ENCODE results near the gene HAND1. TPM values are rescaled to one million over a fixed set of nuclear protein-coding genes. Genes with fewer than 3 reads are reported as not detected.
"Not testable (repeated sequence)": the region's sequence is repeated elsewhere in the genome, so short reads cannot be mapped to it uniquely, and the experiment has no call there.

Gene HAND1
- total RNA-seq, 2 experiments from 2014 or later, result not detected

GRCh38 chr5:154515488-154515887 is 37.5 kb upstream of the HAND1 start:
- Mint-ChIP-seq H3K4me1 (peaks cover 12% of the 10 kb centered on the region), H3K27me3 (peaks cover 28% of the 10 kb centered on the region)
- ATAC-seq (ENCODE audit: low read depth); H3K4me3 Mint-ChIP-seq; DNase-seq; H3K27ac Mint-ChIP-seq; H3K36me3 Mint-ChIP-seq; H3K9me3 Mint-ChIP-seq; POLR2A ChIA-PET: not testable (repeated sequence)

DNA sequence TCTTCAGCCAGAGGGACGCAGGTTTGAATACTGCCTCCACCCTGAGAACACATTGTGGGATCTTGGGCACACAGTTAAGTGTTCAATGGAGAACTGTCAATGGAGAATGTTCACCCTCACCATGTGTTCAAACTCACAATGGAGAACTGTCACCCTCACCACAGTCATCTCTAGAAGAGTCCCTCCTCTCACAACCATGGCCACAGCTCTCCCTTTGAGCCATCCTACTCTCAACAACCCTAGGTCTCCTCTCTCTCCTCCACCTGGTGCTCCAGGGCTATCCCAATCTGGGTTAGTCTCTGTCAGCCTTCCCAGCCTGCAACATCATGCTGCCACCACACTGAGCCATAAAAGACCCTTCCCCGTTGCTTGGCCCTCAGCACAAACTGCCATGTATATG is 36.3 kb upstream of the HAND1 start:
- Mint-ChIP-seq H3K4me3 (no peak overlapping the region), H3K27me3 (peaks cover 25% of the 10 kb centered on the region), H3K36me3 (no peaks in the 10 kb centered on the region), H3K9me3 (no peaks in the 10 kb centered on the region), H3K4me1 (peaks cover 12% of the 10 kb centered on the region), H3K27ac (no peak overlapping the region)
- DNase-seq, result no peak
- ATAC-seq (ENCODE audit: low read depth), result no peak
- POLR2A ChIA-PET, result no interaction called here

- POLR2A ChIA-PET, result no interaction called here
- H3K27ac Mint-ChIP-seq, result no peak overlapping the region
- H3K4me3 Mint-ChIP-seq, result peak overlapping the region; percentile 33
- H3K36me3 Mint-ChIP-seq, result no peaks in the 10 kb centered on the region
- H3K4me1 Mint-ChIP-seq, result peaks cover 12% of the 10 kb centered on the region
- no peak for ATAC-seq (ENCODE audit: low read depth)
- DNase-seq, result no peak
- H3K9me3 Mint-ChIP-seq, result no peaks in the 10 kb centered on the region
- H3K27me3 Mint-ChIP-seq, result peaks cover 27% of the 10 kb centered on the region
Measured at GRCh38 chr5:154513669-154514084, 35.6 kb upstream of the HAND1 start.

DNA sequence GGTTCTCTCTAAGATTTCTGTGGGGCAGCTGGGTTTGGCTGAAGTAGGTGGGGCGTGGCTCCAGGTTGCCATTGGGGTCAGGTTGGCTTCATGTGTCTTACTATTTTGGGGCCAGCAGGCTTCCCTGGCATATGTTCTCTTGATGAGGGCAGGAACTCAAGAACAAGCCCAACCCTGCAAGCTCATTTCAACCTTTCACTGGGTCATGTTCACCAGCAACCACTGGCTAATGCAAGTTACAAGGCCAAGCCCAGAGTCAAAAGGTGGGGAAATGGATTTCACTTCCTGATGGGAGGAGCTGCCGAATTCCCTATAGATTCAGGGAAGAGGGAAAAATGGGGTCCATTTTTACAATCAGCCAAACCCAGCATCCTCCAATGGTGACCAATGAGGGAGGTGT is 34.0 kb upstream of the HAND1 start:
- no peaks in the 10 kb centered on the region for H3K9me3 Mint-ChIP-seq
- no peak for DNase-seq
- no peak for ATAC-seq (ENCODE audit: low read depth)
- no peak overlapping the region for H3K4me3 Mint-ChIP-seq
- POLR2A ChIA-PET, result no interaction called here
- H3K27ac Mint-ChIP-seq, result no peak overlapping the region
- no peaks in the 10 kb centered on the region for H3K36me3 Mint-ChIP-seq
- peaks cover 17% of the 10 kb centered on the region for H3K4me1 Mint-ChIP-seq
- peaks cover 27% of the 10 kb centered on the region for H3K27me3 Mint-ChIP-seq

DNA sequence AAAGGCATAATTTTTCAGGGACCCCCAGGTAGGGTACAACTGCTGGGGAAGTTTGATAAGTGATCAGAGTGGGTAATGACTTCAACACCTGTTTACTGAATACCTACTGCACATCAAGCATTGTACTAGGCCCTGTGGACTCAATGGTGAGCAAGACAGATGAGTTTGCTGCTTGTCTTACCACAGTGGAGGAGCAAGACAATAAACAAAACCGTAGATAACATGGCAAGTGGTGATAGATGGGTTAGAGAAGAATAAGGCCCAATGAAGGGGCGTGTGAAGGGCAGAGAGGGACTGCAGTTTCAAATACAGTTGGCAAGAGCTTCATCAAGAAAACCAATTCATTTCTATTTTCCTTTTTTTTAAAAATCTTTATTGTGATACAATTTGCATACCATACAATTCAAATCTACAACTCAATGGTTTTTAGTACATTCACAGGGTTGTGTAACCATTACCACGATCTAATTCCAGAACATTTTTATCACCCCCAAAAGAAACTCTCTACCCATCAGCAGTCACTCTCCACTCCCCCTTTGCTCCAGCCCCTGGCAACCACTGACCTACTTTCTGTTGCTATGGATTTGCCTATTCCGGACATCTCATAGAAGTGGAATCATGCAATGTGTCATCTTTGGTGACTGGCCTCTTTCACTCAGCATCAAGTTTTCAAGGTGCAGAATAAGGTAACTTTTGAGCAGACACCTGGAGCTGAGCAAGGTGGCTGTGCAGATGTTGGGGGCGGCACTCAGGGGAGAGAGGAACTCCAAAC is 31.9 kb upstream of the HAND1 start:
- Mint-ChIP-seq H3K27me3 (peaks cover 29% of the 10 kb centered on the region), H3K4me1 (peaks cover 17% of the 10 kb centered on the region), H3K27ac (no peak overlapping the region), H3K36me3 (no peaks in the 10 kb centered on the region), H3K4me3 (no peak overlapping the region), H3K9me3 (no peaks in the 10 kb centered on the region)
- ATAC-seq (ENCODE audit: low read depth) (no peak), DNase-seq (no peak)
- POLR2A ChIA-PET, result no interaction called here

DNA sequence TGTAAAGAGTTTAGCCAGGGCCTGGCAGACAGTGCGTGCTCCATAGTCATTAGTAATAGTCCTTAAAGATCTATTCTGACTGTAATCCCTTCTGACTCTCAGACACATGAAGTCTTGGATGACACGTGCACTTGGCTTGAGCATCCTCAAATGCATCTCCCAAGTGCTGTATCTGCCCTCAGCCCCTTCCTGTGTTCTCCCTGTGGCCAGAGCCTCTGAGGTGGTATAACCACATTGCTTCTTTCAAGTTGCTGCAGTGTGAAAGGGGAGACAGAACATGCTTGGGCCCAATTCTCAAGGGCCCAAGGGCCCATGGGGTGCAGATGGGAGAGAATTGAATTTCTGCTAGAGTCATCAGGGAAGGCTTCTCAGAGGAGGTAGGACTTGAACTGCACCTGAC is 30.1 kb upstream of the HAND1 start:
- Mint-ChIP-seq H3K27me3 (peaks cover 21% of the 10 kb centered on the region), H3K4me3 (no peak overlapping the region), H3K36me3 (no peaks in the 10 kb centered on the region), H3K27ac (no peak overlapping the region), H3K9me3 (no peaks in the 10 kb centered on the region), H3K4me1 (peaks cover 9% of the 10 kb centered on the region)
- POLR2A ChIA-PET, result no interaction called here
- DNase-seq (no peak), ATAC-seq (ENCODE audit: low read depth) (peak; percentile 66)

GRCh38 chr5:154506716-154507080 is 28.7 kb upstream of the HAND1 start:
- H3K36me3 Mint-ChIP-seq, result no peaks in the 10 kb centered on the region
- no peak overlapping the region for H3K27ac Mint-ChIP-seq
- peaks cover 9% of the 10 kb centered on the region for H3K4me1 Mint-ChIP-seq
- ATAC-seq (ENCODE audit: low read depth) (no peak), DNase-seq (no peak)
- no peaks in the 10 kb centered on the region for H3K9me3 Mint-ChIP-seq
- peaks cover 23% of the 10 kb centered on the region for H3K27me3 Mint-ChIP-seq
- H3K4me3 Mint-ChIP-seq, result no peak overlapping the region
- POLR2A ChIA-PET, result no interaction called here

GRCh38 chr5:154506049-154506715 is 28.2 kb upstream of the HAND1 start:
- Mint-ChIP-seq H3K27ac (no peak overlapping the region), H3K36me3 (no peaks in the 10 kb centered on the region), H3K4me1 (peaks cover 9% of the 10 kb centered on the region), H3K4me3 (no peak overlapping the region), H3K27me3 (peaks cover 26% of the 10 kb centered on the region), H3K9me3 (no peaks in the 10 kb centered on the region)
- no peak for ATAC-seq (ENCODE audit: low read depth)
- no peak for DNase-seq
- POLR2A ChIA-PET, result no interaction called here

DNA sequence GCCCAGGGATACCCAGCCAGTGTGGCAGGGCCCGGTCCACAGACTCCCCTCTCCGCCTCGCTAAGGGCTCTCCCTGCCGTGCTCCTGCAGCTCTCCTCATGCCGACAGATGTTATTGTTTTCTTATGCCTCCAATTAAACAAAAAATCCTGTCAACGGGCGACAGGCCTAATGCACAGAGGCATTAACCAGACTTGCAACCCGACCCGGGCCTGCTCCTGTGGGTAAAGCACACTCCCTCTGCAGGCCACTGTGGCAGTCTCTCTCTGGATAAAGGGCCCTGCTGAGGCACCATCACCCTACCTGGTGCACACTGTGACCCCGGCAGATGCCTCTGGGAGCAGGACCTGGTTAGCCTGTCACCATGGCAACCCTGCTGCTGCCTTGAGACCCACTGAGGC is 27.5 kb upstream of the HAND1 start:
- POLR2A ChIA-PET, result no interaction called here
- Mint-ChIP-seq H3K4me1 (peaks cover 9% of the 10 kb centered on the region), H3K36me3 (no peaks in the 10 kb centered on the region), H3K27ac (no peak overlapping the region), H3K9me3 (no peaks in the 10 kb centered on the region), H3K27me3 (peaks cover 32% of the 10 kb centered on the region), H3K4me3 (no peak overlapping the region)
- no peak for DNase-seq
- ATAC-seq (ENCODE audit: low read depth), result no peak

DNA sequence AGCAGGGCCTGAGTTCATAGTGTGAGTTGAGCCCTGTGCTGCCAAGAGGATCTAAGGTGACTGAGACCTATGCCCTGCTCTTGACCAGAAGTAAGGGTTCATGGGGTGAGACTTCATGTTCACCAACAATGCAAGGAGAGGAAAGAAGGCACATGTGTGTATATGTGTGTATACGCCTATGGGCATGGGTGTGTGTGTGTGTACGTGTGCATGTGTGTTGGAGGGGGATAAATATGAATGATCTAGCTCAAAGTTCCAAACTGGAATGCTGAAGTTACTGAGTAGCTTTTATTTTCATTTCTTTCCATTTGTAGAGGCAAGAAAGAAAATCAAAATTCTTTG is 25.6 kb upstream of the HAND1 start:
- Mint-ChIP-seq H3K27ac (no peak overlapping the region), H3K4me3 (no peak overlapping the region), H3K36me3 (no peaks in the 10 kb centered on the region), H3K9me3 (no peaks in the 10 kb centered on the region), H3K27me3 (peaks cover 33% of the 10 kb centered on the region), H3K4me1 (peaks cover 9% of the 10 kb centered on the region)
- ATAC-seq (ENCODE audit: low read depth), result no peak
- no peak for DNase-seq
- POLR2A ChIA-PET, result no interaction called here

DNA sequence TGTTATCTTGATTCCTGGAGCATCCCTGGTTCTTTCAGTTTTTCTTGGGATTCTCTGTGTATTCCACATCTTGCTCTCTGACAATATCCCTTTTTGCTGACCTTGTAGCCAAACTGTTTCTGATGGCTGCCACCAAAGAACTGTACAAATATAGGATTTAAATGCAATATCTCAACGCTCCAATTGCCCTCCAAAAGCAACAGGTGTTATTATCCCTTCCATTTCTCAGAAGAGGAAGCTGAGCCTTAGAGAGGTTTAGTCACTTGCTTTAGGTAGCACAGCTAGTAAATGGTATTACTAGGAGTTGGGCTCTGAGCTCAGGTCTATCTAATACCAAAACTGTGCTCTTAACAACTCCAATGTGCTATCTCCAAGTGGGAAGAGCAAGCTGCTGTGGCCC is 24.2 kb upstream of the HAND1 start:
- POLR2A ChIA-PET, result no interaction called here
- Mint-ChIP-seq H3K36me3 (no peaks in the 10 kb centered on the region), H3K27me3 (peaks cover 41% of the 10 kb centered on the region)

GRCh38 chr5:154501566-154501965 is 23.5 kb upstream of the HAND1 start:
- no peaks in the 10 kb centered on the region for H3K36me3 Mint-ChIP-seq
- H3K4me1 Mint-ChIP-seq, result peaks cover 4% of the 10 kb centered on the region
- no peaks in the 10 kb centered on the region for H3K9me3 Mint-ChIP-seq
- DNase-seq, result no peak
- POLR2A ChIA-PET, result no interaction called here
- no peak overlapping the region for H3K4me3 Mint-ChIP-seq
- no peak overlapping the region for H3K27ac Mint-ChIP-seq
- peaks cover 40% of the 10 kb centered on the region for H3K27me3 Mint-ChIP-seq
- ATAC-seq (ENCODE audit: low read depth), result no peak

More for the DNA sequence above, 24.2 kb upstream of the HAND1 start:
- DNase-seq (no peak), ATAC-seq (ENCODE audit: low read depth) (no peak)
- Mint-ChIP-seq H3K4me1 (peaks cover 4% of the 10 kb centered on the region), H3K27ac (no peak overlapping the region), H3K4me3 (no peak overlapping the region), H3K9me3 (no peaks in the 10 kb centered on the region)

- Mint-ChIP-seq H3K9me3 (no peaks in the 10 kb centered on the region), H3K4me3 (no peak overlapping the region), H3K27ac (no peak overlapping the region), H3K4me1 (peaks cover 4% of the 10 kb centered on the region), H3K27me3 (peaks cover 58% of the 10 kb centered on the region), H3K36me3 (no peaks in the 10 kb centered on the region)
- ATAC-seq (ENCODE audit: low read depth) (no peak), DNase-seq (no peak)
- POLR2A ChIA-PET, result no interaction called here
Measured at GRCh38 chr5:154498994-154499393, 21.0 kb upstream of the HAND1 start.

DNA sequence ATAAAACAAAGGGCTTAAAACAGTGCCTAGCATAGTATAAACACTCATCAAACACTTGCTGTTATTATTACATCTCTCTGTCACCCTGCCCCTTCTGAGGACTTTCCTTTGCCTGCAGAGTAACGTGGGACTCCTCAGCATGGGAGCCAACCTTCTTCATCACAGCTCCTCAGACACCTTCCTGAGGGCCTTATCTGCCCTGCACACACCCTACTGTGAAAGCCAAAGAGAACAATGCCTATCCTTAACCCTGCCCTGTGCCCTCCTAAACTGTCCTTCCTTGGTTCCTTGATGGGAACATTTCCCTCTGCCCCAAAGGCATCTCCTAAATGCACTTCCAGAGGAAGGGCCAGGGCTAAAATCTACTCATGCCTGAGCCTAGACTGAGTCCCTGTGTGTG is 20.6 kb upstream of the HAND1 start:
- peaks cover 61% of the 10 kb centered on the region for H3K27me3 Mint-ChIP-seq

More for the DNA sequence above, 20.6 kb upstream of the HAND1 start:
- no peaks in the 10 kb centered on the region for H3K36me3 Mint-ChIP-seq
- no peak overlapping the region for H3K27ac Mint-ChIP-seq
- ATAC-seq (ENCODE audit: low read depth) (no peak), DNase-seq (no peak)
- H3K4me3 Mint-ChIP-seq, result no peak overlapping the region
- POLR2A ChIA-PET, result no interaction called here
- peaks cover 2% of the 10 kb centered on the region for H3K4me1 Mint-ChIP-seq
- H3K9me3 Mint-ChIP-seq, result no peaks in the 10 kb centered on the region

Data from activated naive CD8-positive, alpha-beta T cell treated with anti-CD3 and anti-CD28 coated beads, Interleukin-2, amount 10 ng/mL, durations not matched to agents 7 days and 5 days (primary cell).